DOHH2 (cell line): ENCODE results near the gene CLCA4.

Experiments
- H3F3A ChIP-seq: fragments of 200-600 bp; sonication (generic), shearing (Covaris generic); 2 replicates; pipeline ENCODE4 v1.6.0; 2016; ENCODE audit warnings: antibody characterized with exemption, mild to moderate bottlenecking; ENCODE audit not compliant: control insufficient read depth, insufficient read depth
- H3K27ac ChIP-seq: fragments of 200-600 bp; sonication (generic); 2 replicates; pipeline ENCODE4 v1.5.1; 2014; ENCODE audit warnings: low read depth, mild to moderate bottlenecking, low read length, moderate library complexity
- H3K27me3 ChIP-seq: fragments of 200-600 bp; sonication (generic); 2 replicates; pipeline ENCODE4 v1.6.1; 2014; ENCODE audit warnings: mild to moderate bottlenecking, low read length, mixed read lengths; ENCODE audit not compliant: control insufficient read depth
- H3K36me3 ChIP-seq: fragments of 200-600 bp; sonication (generic); 2 replicates; pipeline ENCODE4 v1.6.1; 2014; ENCODE audit warnings: mild to moderate bottlenecking, low read length, moderate library complexity, mixed read lengths; ENCODE audit not compliant: control insufficient read depth
- H3K4me1 ChIP-seq: fragments of 200-600 bp; sonication (generic); 2 replicates; pipeline ENCODE4 v1.6.1; 2014; ENCODE audit warnings: mild to moderate bottlenecking, low read length, mixed read lengths; ENCODE audit not compliant: control insufficient read depth
- H3K4me2 ChIP-seq: fragments of 200-600 bp; sonication (generic); 2 replicates; pipeline ENCODE4 v1.6.0; 2014; ENCODE audit warnings: mild to moderate bottlenecking, low read length, moderate library complexity
- H3K4me3 ChIP-seq: fragments of 200-600 bp; sonication (generic); 2 replicates; pipeline ENCODE4 v1.5.1; 2014; ENCODE audit warnings: mild to moderate bottlenecking, low read length, mixed read lengths
- H3K79me2 ChIP-seq: fragments of 200-600 bp; sonication (generic); 2 replicates; pipeline ENCODE4 v1.6.1; 2014; ENCODE audit warnings: mild to moderate bottlenecking, low read length, mixed read lengths; ENCODE audit not compliant: control insufficient read depth
- H3K9me2 ChIP-seq: fragments of 200-600 bp; sonication (generic); replicated peaks from 2 replicates; pipeline ENCODE4 v1.6.1; 2014; ENCODE audit warnings: mild to moderate bottlenecking, low read length, mixed read lengths; ENCODE audit not compliant: control insufficient read depth
- H3K9me3 ChIP-seq: fragments of 200-600 bp; sonication (generic); 2 replicates; pipeline ENCODE4 v1.6.1; 2014; ENCODE audit warnings: antibody characterized with exemption, low read length, mixed read lengths; ENCODE audit not compliant: control insufficient read depth, insufficient read depth
- H4K20me1 ChIP-seq: fragments of 200-600 bp; sonication (generic); 2 replicates; pipeline ENCODE4 v1.6.0; 2014; ENCODE audit warnings: low read depth, mild to moderate bottlenecking, antibody characterized with exemption, low read length, moderate library complexity; ENCODE audit not compliant: control insufficient read depth, insufficient read depth
- EZH2phosphoT487 ChIP-seq: fragments of 200-600 bp; sonication (generic); IDR thresholded peaks from 2 replicates; pipeline ENCODE4 v1.6.1; 2017; ENCODE audit warnings: borderline replicate concordance, mild to moderate bottlenecking, antibody characterized with exemption, low read length, moderate library complexity, mixed read lengths
- TF ChIP-seq, protein P1 (sequence below): fragments of 200-600 bp; sonication (generic); IDR thresholded peaks from one replicate; pipeline ENCODE4 v1.5.1; 2014; ENCODE audit warnings: antibody characterized with exemption, mild to moderate bottlenecking, low read depth, low read length; ENCODE audit not compliant: poor library complexity, severe bottlenecking

The CLCA4 gene

DNA sequence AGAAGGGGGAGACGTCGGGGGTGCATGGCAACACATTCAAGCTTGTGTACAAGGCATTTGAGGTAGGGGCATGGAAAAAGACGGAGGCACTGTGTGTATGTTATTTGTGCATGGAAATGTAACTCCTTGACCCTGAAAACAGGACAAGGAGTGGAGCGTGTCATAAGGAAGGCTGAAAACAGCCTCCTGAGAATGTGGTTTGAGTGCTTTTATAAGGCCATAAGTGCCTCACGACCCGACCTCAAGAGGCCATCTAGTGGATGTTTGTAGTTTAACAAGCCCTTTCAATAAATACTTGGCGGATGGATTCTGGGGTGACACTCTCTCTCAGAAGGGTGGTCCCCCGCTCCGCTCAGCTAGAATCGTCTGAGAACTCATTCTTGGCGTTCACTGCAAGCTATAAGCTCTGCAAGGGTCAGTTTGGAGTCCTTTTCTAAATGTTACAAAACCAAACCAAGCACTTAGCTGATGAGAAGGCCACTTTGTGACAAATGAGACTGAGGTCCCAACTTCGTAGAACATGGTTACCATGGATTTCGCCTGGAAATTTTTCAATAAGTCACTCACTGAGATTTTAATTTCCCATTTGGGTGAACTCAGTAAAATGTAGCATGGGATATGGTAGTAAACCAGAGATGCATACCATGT lies 38.8 kb upstream of the CLCA4 start:
- peak overlapping the region; percentile 22 for H3K4me2 ChIP-seq

DNA sequence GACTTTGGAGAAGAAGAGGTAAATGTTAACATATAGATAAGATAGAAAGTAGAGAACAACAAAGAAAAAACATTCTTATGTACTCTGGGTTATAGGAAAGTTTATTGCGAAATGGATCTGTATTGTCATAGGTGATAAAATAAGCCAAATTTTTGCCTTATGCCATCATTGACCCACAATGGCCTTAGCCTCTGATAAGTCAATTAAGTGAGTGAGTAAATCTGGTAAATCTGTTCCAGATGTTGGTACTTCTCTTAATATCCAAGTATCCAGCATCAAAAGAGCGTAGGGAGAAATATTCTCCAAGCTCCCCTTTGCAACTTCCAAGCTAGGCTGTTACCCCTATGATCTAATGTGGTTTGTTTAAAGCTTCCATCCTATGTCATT lies 38.3 kb upstream of the CLCA4 start:
- Histone ChIP-seq H4K20me1 (no peaks in the 10 kb centered on the region), H3K79me2 (no peaks in the 10 kb centered on the region), H3K27me3 (peaks cover 20% of the 10 kb centered on the region), H3K9me2 (no peaks in the 10 kb centered on the region), H3F3A (no peaks in the 10 kb centered on the region), H3K36me3 (no peaks in the 10 kb centered on the region), H3K27ac (no peak overlapping the region), H3K9me3 (no peaks in the 10 kb centered on the region), H3K4me1 (0 out of 2 replicates have a peak, but pooled peaks cover 2% of the 10 kb centered on the region), H3K4me2 (peak overlapping the region; percentile 22), H3K4me3 (no peak overlapping the region)
- TF ChIP-seq, protein P1, sequence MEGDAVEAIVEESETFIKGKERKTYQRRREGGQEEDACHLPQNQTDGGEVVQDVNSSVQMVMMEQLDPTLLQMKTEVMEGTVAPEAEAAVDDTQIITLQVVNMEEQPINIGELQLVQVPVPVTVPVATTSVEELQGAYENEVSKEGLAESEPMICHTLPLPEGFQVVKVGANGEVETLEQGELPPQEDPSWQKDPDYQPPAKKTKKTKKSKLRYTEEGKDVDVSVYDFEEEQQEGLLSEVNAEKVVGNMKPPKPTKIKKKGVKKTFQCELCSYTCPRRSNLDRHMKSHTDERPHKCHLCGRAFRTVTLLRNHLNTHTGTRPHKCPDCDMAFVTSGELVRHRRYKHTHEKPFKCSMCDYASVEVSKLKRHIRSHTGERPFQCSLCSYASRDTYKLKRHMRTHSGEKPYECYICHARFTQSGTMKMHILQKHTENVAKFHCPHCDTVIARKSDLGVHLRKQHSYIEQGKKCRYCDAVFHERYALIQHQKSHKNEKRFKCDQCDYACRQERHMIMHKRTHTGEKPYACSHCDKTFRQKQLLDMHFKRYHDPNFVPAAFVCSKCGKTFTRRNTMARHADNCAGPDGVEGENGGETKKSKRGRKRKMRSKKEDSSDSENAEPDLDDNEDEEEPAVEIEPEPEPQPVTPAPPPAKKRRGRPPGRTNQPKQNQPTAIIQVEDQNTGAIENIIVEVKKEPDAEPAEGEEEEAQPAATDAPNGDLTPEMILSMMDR: no peak
- no peak for TF ChIP-seq EZH2phosphoT487

More for the DNA sequence above, 38.8 kb upstream of the CLCA4 start:
- Histone ChIP-seq H3K4me3 (no peak overlapping the region), H3K27me3 (peaks cover 26% of the 10 kb centered on the region), H4K20me1 (no peaks in the 10 kb centered on the region), H3K36me3 (no peaks in the 10 kb centered on the region), H3F3A (no peaks in the 10 kb centered on the region), H3K4me1 (peaks cover 5% of the 10 kb centered on the region), H3K9me3 (no peaks in the 10 kb centered on the region), H3K79me2 (no peaks in the 10 kb centered on the region), H3K27ac (no peak overlapping the region), H3K9me2 (no peaks in the 10 kb centered on the region)
- TF ChIP-seq, protein P1: peak; percentile 63
- TF ChIP-seq EZH2phosphoT487: no peak

DNA sequence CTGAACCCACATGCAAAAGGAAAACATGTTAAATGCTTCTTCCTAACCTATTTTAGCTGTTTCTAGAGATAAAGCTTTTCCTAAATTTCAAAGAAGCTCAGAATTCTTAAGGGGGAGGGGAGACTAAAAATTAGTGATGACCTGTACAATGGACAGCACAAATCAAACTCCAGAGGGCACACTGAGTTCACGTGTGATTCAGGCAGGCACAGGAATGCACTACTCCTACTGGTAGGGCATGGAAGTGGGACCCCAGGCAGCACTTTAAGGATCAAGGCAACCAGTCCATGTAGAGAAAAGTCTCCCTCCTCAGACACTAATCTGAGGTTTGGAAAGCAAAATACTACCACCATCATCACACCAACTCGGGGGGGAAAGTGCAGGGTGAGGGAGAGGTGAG lies 31.3 kb upstream of the CLCA4 start:
- Histone ChIP-seq H3K9me3 (no peaks in the 10 kb centered on the region), H3K27me3 (no peaks in the 10 kb centered on the region), H3K79me2 (no peaks in the 10 kb centered on the region), H3K9me2 (no peaks in the 10 kb centered on the region), H3K36me3 (no peaks in the 10 kb centered on the region), H3K4me3 (no peak overlapping the region), H3K4me1 (no peaks in the 10 kb centered on the region), H3K27ac (no peak overlapping the region), H3K4me2 (no peak overlapping the region), H3F3A (no peaks in the 10 kb centered on the region), H4K20me1 (no peaks in the 10 kb centered on the region)
- TF ChIP-seq EZH2phosphoT487: no peak
- TF ChIP-seq, protein P1: peak; percentile 15
